Activated CD4-positive, alpha-beta T cell treated with anti-CD3 and anti-CD28 coated beads, Interleukin-2, amount 50 U/mL, for 4 hours (primary cell): ENCODE measurements around the gene FHIT.

ENCODE experiments used
- DNase-seq, 2 experiments: peaks; one replicate each; pipeline ENCODE4 v3.0.0-alpha.2; 2020

Gene FHIT

GRCh38 chr3:60131618-60132017 lies 1119.6 kb downstream of the FHIT start:
- DNase-seq: no peak

DNA sequence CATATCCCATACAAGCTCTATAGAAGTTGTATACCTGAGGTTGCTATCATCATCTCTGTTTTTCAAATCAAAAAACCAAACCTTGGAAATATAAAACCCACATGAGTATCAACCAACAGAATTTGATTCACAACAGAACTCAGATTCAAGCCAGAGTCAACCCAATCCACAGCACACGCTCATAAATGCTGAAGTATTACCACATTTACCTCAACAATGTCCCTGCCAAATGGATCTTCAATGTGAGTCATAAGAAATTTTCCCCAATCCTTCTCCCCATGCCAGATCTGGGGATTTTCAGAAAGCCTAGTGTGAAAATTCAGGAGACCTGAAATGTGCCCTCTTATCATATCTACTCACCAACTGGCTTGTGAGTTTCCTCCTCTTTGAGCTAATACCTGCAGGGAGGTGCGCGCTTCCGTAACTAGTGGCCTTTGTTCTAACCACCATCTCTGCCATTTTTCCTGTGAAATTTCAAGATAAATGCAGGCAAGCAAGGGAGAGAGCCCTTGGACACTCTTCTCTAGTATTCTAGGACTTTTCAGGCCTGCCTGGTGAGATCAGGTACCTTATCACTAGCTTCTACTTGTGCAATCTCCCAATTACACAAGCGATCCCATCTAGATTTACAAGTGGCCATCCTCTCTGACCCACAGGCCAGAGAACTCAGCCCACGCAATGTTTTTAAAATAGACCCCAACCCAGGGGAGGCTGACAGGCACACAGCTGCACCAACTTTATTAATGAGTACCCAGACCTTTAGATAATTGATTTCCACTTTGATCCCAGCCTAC lies 1124.5 kb downstream of the FHIT start:
- DNase-seq: no peak

- no peak for DNase-seq
These were observed 1125.6 kb downstream of the FHIT start for GRCh38 chr3:60125686-60126085.

DNA sequence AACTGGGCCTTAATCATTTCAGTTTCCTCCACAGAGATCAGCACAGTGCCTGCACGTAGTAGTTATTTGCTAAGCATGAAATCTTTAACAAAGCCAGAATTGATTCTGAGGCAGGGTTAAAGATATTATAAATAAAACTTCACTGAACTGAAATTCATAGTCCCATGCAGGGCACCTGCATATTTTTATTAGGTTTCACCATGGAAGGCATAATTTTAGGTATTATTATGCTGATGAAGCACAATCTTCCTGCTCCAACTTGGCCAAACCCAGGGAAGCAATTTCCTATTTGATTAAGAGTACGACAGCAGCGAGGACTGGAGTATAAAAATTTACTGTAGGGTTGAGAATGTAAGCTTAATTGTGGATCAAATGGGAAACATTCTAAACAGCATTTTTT lies 1131.0 kb downstream of the FHIT start:
- no peak for DNase-seq

DNA sequence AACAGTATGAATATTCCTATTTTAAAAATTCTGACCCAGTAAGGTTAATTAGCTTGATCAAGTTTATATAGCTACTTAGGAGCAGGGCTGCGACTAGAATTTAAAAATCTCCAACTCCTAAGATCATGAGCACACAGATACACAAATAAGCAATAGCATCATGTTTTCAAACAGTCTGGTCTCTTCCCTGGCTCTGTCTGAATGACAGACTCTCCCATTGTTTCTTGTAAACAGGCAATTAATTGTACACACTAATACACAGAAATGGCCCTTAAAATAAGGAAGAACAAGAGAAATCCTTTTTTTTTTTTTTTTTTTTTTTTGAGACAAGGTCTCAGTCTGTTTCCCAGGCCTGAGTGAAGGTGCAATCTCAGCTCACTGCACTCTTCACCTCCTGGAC lies 1137.1 kb downstream of the FHIT start:
- DNase-seq: no peak

GRCh38 chr3:60107275-60107674 lies 1144.0 kb downstream of the FHIT start:
- no peak for DNase-seq

DNA sequence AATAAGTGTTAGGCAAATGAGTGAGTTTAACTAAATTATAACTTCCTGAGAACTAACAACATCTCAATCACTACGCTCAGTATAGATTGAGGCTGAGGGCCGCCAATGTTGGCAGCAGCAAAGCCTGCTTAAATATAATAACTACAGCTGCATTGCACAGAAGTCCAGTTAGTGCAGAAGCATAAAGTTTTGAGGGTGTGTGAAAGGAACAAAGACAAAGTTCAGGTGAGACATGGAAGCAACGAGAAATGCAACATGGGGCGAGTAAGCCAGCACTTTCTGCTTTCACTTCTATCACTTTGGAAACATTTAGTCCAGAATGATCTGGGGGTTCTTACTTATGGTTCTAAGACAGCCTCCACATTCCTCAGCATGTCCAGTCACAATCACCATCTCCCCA lies 1149.1 kb downstream of the FHIT start:
- DNase-seq: no peak

DNA sequence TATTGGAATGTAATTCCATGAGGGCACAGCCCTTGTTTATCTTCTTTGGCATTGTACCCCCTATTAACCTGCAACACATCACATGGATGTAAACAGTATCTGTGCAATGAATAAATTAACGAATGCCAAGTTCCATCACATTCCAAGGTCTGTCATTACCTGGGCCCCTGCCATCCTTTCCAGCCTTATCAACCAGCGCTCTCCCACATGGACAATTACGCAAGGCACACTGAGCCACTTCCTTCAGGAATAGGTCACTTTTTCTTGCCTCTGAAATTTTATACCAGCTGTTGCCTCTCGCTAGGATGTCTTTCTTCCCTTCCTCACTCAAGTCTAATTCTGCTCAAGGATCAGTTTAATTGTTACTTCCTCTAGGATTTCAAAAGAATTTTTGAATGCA lies 1149.6 kb downstream of the FHIT start:
- DNase-seq: no peak

- DNase-seq: no peak
These were observed 1154.8 kb downstream of the FHIT start for GRCh38 chr3:60096403-60096802.

GRCh38 chr3:60095930-60096329 lies 1155.3 kb downstream of the FHIT start:
- DNase-seq: no peak

GRCh38 chr3:60095516-60095915 lies 1155.7 kb downstream of the FHIT start:
- DNase-seq: no peak

DNA sequence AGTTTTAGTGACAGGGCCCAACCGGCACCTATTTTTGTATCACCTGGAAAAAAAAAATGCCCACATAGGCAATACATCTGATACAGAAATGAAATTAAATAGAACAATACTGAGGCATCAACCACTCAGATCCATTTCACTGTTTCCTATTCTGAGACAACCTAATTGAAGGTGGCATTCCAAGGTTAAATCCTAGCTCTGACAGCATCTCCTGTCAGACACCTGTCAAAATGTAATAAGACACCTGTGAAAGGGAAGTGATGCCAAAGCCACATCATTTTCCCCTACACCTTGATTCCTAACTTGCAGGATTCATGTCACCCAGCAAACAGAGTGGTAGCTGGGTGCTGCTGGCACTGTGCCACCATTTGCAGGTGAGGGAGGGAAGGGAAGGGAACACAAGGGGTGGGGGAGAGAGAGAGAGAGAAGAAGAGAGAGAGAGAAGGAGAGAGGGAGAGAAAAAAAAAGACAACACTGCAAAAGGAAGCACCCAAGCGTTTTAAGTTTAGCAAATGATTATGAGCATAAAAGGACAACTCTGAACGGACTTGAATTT lies 1156.8 kb downstream of the FHIT start:
- no peak for DNase-seq

DNA sequence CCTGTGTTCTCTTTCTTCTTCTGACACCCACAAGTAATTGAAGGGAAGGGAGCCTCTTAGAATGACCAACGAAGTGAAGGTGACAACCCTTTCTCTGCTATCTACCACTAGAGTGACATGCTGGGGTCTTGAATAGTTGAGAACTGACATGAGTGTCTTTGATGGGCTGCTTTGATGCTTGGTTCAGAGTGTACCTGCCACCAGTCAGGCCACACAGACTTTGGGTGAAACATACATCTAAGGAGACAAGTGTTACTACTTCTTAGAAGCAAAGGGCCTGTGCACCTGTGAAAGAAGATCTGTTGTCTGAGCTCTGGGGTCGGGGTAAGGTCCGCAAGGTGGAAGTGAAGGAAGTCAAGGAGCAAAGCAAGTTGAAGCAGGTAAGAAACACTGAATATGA lies 1160.7 kb downstream of the FHIT start:
- no peak for DNase-seq

DNA sequence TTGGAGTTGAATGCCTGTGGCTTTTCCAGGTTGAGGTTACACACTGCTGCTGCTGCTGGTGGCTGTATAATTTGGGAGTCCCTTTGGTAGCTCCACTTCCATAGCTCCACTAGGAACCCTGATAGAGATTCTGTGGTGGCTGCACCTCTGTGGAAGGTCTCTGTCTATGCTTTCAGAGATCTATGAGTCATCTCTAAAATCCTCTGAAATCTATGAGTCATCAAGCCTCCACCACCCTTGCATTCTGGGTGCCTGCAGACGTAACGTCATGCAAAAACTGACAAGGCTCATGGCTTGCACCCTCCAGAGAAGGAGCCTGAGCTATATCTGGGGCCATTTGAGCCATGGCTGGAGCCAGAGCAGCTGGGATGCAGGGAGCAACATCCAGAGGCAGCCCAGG lies 1164.4 kb downstream of the FHIT start:
- peak; percentile 11 to 15 for DNase-seq

DNA sequence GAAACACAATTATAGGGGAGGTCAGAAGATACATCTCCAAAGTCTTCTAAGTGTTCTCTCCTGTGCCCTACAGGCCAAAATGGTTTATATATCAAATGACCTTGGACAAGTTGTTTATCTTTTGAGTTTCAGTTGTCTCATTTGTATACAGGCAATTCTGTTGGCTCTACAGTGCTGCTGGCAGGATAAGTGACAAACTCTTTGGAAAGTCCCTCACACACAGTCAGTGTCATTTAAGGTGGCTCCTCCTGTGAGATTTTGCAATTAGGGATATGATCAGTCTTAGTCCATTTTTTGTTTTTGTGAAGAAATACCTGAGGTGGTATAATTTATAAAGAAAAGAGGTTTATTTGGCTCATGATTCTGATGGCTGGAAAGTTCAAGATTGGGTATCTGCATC lies 1165.6 kb downstream of the FHIT start:
- DNase-seq: no peak

- no peak for DNase-seq
These were observed 1169.7 kb downstream of the FHIT start for GRCh38 chr3:60081381-60082095.

GRCh38 chr3:60080648-60081047 lies 1170.6 kb downstream of the FHIT start:
- DNase-seq: no peak

DNA sequence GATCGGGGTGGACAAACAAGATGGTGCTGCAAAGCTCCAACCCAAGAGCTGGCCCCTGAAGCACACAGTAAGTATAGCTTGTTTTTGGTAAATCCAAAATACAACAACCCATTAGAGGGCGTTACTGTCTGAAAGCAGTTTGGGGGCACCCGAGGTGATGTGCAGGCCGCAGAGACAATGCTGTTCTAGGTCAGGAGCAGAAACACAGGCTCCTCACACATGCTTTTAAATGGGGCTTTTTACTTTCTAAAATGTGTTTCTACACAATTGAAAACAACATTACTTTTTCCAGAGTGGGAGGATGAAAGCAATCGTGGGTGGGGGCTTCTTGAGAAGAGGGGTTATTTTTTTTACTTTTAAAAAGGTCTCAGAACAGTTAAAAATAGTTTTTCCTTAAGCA lies 1172.2 kb downstream of the FHIT start:
- peak; percentile 33 to 34 for DNase-seq

- DNase-seq: no peak
These were observed 1174.9 kb downstream of the FHIT start for GRCh38 chr3:60076331-60076730.

GRCh38 chr3:60073942-60074341 lies 1177.3 kb downstream of the FHIT start:
- no peak for DNase-seq

DNA sequence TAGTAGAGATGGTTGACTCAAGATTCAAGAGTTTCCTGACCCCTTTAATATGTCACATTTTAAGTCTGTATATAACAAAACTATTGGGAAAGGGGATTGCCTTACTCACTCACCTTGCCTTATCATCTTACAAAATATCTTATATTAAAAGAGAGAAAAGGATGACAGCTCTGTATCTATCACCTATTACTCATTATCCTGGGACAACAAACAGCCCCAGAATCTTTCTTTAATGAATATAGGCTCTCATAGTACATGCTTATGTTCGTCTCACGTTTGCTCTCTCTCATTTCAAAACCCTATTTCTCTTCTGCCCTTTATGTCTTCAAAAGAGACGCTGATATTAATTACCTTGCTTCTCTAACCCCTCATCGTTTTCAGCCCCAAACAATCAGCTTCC lies 1178.0 kb downstream of the FHIT start:
- no peak for DNase-seq

GRCh38 chr3:60070366-60070765 lies 1180.9 kb downstream of the FHIT start:
- no peak for DNase-seq

GRCh38 chr3:60065227-60065868 lies 1185.9 kb downstream of the FHIT start:
- DNase-seq: no peak
